Measurements from ENCODE around the gene KCTD17.
"Not testable (repeated sequence)": the region's sequence is repeated elsewhere in the genome, so short reads cannot be mapped to it uniquely, and the experiment has no call there.

KCTD17 gene

DNA sequence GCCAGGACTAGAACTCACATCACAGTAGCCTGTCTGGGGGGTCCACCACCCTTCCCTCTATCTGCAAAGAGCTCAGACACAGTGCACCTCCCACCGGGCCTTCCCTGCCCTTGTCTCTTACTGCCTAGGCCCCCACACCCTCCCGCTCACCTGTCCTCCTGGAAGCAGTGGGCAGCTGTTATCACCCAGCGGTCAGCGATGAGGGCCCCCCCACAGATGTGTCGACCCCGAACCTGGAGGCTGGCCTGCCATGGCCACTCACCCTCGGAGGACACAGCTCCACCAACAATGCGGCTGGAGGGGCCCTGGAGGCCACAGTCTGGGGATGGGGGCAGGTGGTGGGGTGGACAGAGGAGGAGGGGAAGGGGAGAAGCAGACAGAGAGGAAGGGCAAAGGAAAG, 18.8 kb downstream of the KCTD17 start:
- Histone ChIP-seq H3K36me3 (no peaks in the 10 kb centered on the region), H3K27me3 (peaks cover 0 to 57% of the 10 kb centered on the region in 2 donors), H3K27ac (no peak overlapping the region), H3K4me1 (no peaks in the 10 kb centered on the region), H3K4me3 (no peak overlapping the region), H3K9me3 (no peaks in the 10 kb centered on the region)
- intact Hi-C loops (cut with DNase I; ENCODE audit: low total_unique reads): no loop called here
- no peak for DNase-seq
- TF ChIP-seq, protein P1, sequence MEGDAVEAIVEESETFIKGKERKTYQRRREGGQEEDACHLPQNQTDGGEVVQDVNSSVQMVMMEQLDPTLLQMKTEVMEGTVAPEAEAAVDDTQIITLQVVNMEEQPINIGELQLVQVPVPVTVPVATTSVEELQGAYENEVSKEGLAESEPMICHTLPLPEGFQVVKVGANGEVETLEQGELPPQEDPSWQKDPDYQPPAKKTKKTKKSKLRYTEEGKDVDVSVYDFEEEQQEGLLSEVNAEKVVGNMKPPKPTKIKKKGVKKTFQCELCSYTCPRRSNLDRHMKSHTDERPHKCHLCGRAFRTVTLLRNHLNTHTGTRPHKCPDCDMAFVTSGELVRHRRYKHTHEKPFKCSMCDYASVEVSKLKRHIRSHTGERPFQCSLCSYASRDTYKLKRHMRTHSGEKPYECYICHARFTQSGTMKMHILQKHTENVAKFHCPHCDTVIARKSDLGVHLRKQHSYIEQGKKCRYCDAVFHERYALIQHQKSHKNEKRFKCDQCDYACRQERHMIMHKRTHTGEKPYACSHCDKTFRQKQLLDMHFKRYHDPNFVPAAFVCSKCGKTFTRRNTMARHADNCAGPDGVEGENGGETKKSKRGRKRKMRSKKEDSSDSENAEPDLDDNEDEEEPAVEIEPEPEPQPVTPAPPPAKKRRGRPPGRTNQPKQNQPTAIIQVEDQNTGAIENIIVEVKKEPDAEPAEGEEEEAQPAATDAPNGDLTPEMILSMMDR (IDR thresholded peaks at IDR 0.05): no peak

DNA sequence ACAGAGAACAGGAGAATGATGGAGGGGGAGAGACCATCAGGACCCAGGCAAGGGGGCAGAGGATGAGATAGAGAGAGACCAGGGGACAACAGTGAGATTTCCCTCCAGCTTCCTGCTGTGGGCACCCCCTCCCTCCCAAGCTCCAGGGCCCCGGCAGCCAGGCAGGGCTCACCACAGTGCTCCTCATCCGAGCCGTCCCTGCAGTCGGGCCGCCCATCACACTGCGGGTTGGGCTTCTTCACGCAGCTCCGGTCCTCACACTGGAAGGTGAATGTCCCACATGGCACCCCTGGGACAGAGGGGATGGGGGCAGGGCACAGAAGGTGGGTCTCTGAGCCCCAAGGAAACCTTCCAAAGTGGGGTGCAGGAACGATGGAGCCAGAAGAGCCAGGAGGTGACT, 19.2 kb downstream of the KCTD17 start:
- Histone ChIP-seq H3K27ac (no peak overlapping the region), H3K9me3 (no peaks in the 10 kb centered on the region), H3K4me3 (no peak overlapping the region), H3K4me1 (no peaks in the 10 kb centered on the region), H3K36me3 (no peaks in the 10 kb centered on the region), H3K27me3 (peaks cover 0 to 60% of the 10 kb centered on the region in 2 donors)
- TF ChIP-seq, protein P1 (IDR thresholded peaks at IDR 0.05): no peak
- DNase-seq: no peak
- intact Hi-C loops (cut with DNase I; ENCODE audit: low total_unique reads): no loop called here

DNA sequence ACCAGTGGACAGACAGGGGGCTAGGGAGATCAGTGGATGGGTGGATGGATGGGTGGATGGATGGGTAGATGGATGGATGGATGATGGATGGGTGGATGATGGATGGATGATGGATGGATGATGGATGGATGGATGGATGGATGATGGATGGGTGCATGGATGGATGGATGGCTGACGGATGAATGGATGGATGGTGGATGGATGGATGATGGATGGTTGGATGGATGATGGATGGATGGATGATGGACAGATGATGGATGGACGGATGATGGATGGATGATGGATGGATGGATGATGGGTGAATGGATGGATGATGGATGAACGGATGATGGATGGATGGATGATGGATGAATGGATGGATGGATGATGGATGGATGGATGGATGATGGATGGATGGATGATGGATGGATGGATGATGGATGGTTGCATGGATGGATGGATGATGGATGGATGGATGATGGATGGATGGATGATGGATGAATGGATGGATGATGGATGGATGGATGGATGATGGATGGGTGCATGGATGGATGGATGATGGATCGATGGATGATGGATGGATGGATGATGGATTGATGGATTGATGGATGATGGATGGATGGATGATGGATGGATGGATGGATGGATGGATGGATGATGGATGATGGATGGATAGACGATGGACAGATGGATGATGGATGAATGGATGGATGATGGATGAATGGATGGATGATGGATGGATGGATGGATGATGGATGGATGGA, 20.5 kb downstream of the KCTD17 start:
- H3K27me3 ChIP-seq: peaks cover 0 to 67% of the 10 kb centered on the region in 2 donors
- DNase-seq; H3K4me1 ChIP-seq; H3K4me3 ChIP-seq; H3K9me3 ChIP-seq; H3K36me3 ChIP-seq; H3K27ac ChIP-seq; intact Hi-C loops (cut with DNase I; ENCODE audit: low total_unique reads): not testable (repeated sequence)

DNA sequence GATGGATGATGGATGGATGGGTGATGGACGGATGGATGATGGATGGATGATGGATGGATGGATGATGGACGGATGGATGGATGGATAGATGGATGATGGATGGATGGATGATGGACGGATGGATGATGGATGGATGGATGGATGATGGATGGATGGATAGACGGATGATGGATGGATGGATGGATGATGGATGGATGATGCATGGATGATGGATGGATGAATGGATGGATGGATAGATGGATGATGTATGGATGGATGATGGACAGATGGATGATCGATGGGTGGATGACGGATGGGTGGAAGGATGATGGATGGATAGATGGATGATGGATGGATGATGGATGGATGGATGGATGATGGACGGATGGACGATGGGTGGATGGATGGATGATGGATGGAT, 21.1 kb downstream of the KCTD17 start:
- intact Hi-C loops (cut with DNase I; ENCODE audit: low total_unique reads): no loop called here
- Histone ChIP-seq H3K9me3 (no peaks in the 10 kb centered on the region), H3K4me3 (no peak overlapping the region), H3K4me1 (no peaks in the 10 kb centered on the region), H3K27ac (no peak overlapping the region), H3K27me3 (peaks cover 0 to 63% of the 10 kb centered on the region in 2 donors), H3K36me3 (no peaks in the 10 kb centered on the region)
- DNase-seq: no peak
- TF ChIP-seq, protein P1 (IDR thresholded peaks at IDR 0.05): no peak

DNA sequence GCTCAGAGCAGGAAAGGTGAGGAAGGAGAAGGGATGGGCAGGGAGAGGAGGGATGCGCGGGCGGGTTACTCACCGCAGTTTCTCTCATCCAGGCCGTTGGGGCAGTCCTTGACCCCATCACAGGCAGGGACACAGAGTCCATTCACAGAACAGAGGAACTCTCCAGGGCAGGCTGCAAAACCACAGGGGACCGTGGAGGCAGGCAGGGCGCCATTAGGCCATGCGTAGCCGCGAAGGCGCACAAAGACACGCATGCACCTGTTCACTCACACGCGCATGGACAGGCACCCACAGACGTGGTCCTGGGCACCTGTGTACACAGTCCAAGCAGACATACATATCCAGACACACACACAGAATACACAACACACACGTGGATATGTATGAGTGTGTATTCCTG, 23.0 kb downstream of the KCTD17 start:
- Histone ChIP-seq H3K9me3 (no peaks in the 10 kb centered on the region), H3K27me3 (peaks cover 0 to 57% of the 10 kb centered on the region in 2 donors), H3K36me3 (no peaks in the 10 kb centered on the region), H3K27ac (no peak overlapping the region), H3K4me1 (no peaks in the 10 kb centered on the region), H3K4me3 (no peak overlapping the region)
- DNase-seq: no peak
- intact Hi-C loops (cut with DNase I; ENCODE audit: low total_unique reads): no loop called here
- TF ChIP-seq, protein P1 (IDR thresholded peaks at IDR 0.05): no peak

DNA sequence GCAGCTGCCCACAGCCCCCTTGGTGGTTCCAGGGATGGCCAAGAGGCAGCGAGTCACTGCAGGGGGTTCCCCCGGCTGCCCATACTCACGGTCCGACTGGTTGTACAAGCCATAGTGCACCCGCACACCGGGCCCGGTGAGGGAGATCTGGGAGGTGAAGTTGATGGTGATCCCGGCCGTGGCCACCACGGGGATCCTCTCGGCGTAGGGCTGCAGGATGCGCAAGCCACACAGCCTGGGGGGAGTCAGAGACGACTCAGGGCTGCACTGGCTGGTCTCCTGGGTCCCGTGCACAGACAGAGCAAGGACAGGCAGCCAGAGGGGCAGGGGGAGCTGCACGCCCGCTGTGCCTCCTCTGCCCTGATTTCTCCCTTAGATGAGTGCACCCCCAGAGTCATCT, 23.5 kb downstream of the KCTD17 start:
- TF ChIP-seq, protein P1 (IDR thresholded peaks at IDR 0.05): no peak
- Histone ChIP-seq H3K36me3 (no peaks in the 10 kb centered on the region), H3K4me1 (no peaks in the 10 kb centered on the region), H3K9me3 (no peaks in the 10 kb centered on the region), H3K27me3 (peaks cover 0 to 57% of the 10 kb centered on the region in 2 donors), H3K4me3 (no peak overlapping the region), H3K27ac (no peak overlapping the region)
- DNase-seq: no peak
- intact Hi-C loops (cut with DNase I; ENCODE audit: low total_unique reads): no loop called here
